ENCODE data around the gene ACAT2. TPM values are rescaled to one million over a fixed set of nuclear protein-coding genes. Genes with fewer than 3 reads are reported as not detected.

ACAT2 gene
- total and polyA plus RNA-seq, 7 donors: 1.8 to 3.0 (median 2.3) TPM

GRCh38 chr6:159756508-159756907 lies 5.3 kb upstream of the ACAT2 start:
- no peak overlapping the region for H3K4me3 ChIP-seq
- ATAC-seq: no peak
- peaks cover 12 to 80% of the 10 kb centered on the region in 2 donors for H3K36me3 ChIP-seq (ENCODE audit: insufficient read depth in 1 of 2, low read depth in 1 of 2)
- no peak overlapping the region for H3K27ac ChIP-seq
- 83 to 89% (median 85%) methylated on average over 4 of the region's 4 CpGs for WGBS, 3 donors
- TF ChIP-seq, protein P1, sequence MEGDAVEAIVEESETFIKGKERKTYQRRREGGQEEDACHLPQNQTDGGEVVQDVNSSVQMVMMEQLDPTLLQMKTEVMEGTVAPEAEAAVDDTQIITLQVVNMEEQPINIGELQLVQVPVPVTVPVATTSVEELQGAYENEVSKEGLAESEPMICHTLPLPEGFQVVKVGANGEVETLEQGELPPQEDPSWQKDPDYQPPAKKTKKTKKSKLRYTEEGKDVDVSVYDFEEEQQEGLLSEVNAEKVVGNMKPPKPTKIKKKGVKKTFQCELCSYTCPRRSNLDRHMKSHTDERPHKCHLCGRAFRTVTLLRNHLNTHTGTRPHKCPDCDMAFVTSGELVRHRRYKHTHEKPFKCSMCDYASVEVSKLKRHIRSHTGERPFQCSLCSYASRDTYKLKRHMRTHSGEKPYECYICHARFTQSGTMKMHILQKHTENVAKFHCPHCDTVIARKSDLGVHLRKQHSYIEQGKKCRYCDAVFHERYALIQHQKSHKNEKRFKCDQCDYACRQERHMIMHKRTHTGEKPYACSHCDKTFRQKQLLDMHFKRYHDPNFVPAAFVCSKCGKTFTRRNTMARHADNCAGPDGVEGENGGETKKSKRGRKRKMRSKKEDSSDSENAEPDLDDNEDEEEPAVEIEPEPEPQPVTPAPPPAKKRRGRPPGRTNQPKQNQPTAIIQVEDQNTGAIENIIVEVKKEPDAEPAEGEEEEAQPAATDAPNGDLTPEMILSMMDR (IDR thresholded peaks at IDR 0.05): no peak
- intact Hi-C loops (cut with DNase I): no loop called here
- peaks cover 13% of the 10 kb centered on the region for H3K4me1 ChIP-seq
- DNase-seq: no peak
- no peaks in the 10 kb centered on the region for H3K27me3 ChIP-seq (ENCODE audit: insufficient read depth in 3 of 3, low read length in 2 of 3)
- no peaks in the 10 kb centered on the region for H3K9me3 ChIP-seq

DNA sequence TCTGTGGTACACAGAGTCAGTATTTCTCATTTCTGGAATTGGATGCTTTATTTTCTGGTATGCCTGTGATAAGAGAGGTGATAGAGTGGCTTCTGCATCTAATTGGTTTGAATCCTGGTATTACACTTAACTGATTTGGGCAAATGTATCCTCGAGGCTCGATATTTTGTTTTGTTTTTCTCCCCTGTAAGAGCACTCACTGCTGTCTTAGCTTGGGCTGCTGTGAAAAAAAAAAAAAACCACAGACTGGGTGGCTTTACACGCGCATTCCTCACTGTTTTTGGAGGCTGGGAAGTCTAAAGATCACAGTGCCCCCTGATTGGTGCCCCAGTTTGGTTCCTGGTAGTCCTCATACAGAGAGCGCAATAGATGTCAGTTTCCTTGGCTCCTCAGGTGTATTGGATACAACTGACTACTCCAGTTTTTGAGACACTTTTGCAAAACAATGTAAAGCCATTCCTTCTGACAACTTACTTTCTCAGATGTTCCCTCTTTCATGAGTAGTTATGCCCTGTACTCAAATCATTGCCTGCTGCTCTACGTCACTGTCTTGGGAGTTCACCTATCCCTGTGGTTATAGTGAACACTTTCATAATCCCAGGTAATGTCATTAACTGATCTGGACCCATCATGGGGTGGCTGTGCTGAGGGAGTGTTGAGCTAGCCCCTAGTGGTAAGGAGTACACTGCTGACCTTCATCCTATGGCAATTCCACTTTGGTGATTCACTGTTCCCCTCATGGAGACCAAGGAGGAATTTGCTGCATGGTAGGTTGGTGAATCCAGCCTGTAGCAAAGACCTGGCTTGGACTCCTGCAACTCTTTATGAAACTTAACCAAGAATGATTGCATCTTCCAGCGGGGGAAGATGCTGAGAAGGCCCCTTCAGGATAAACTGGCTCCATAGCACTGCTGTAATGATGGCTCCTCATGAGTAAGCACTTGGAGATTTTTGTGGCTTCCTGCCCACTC lies 3.5 kb upstream of the ACAT2 start:
- Histone ChIP-seq H3K27me3 (ENCODE audit: insufficient read depth in 3 of 3, low read length in 2 of 3) (no peaks in the 10 kb centered on the region), H3K27ac (no peak overlapping the region)
- intact Hi-C loops (cut with DNase I): no loop called here

DNA sequence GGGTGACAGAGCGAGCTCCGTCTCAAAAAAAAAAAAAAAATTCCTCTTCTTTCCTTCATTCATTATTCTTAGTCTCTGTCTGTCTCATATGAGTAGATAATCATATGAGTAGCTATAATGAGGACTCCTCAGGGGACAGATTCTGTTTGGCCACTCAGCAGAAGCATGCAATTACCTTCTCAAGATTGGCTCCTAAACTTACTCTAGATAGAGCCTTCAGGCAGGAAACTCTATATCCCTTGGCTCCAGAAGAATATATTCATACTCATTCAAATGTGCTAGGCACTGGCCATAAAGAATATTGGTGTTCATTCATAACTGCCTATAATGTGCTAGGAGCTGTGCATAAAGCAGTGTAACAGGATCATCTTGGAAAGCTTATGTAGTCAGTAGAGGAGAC lies 2.2 kb upstream of the ACAT2 start:
- DNase-seq: no peak
- TF ChIP-seq, protein P1 (IDR thresholded peaks at IDR 0.05): no peak
- no peak overlapping the region for H3K4me3 ChIP-seq

More for the DNA sequence above, 3.5 kb upstream of the ACAT2 start:
- WGBS, 3 donors: 88 to 96% (median 91%) methylated on average over 7 of the region's 7 CpGs
- Histone ChIP-seq H3K9me3 (no peaks in the 10 kb centered on the region), H3K36me3 (ENCODE audit: insufficient read depth in 1 of 2, low read depth in 1 of 2) (peaks cover 9 to 63% of the 10 kb centered on the region in 2 donors), H3K4me3 (no peak overlapping the region), H3K4me1 (peaks cover 16% of the 10 kb centered on the region)
- no peak for DNase-seq
- TF ChIP-seq, protein P1 (IDR thresholded peaks at IDR 0.05): no peak
- ATAC-seq: no peak

DNA sequence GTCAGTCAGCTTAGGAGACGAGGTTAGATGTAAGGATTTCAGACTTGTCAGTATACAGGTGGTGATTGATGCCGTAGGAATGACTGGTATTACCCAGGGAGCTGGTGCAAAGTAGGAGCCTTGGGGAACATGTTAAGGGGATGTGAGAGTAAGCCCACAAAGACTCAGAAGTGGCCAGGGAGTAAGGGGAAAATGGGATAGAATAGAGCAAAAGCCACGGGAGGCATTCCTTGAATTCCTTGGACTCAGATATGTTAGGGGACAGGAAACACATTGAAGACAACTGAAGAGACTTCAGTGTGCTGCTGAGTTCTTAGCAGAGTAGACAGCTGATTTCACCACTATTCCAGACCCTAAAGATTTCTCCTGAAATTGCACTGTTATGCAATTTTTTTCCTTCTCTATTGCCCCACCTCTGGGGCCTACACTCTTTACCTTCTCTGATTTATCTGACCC lies 1.2 kb upstream of the ACAT2 start:
- intact Hi-C loops (cut with DNase I): no loop called here

More for the DNA sequence above, 2.2 kb upstream of the ACAT2 start:
- no peak for ATAC-seq
- no peaks in the 10 kb centered on the region for H3K27me3 ChIP-seq (ENCODE audit: insufficient read depth in 3 of 3, low read length in 2 of 3)
- peaks cover 9 to 52% of the 10 kb centered on the region in 2 donors for H3K36me3 ChIP-seq (ENCODE audit: insufficient read depth in 1 of 2, low read depth in 1 of 2)
- WGBS, 3 donors: 60% methylated on average over 2 of the region's 2 CpGs; no CpG with 5 or more reads in 2 of the 3 donors
- no peaks in the 10 kb centered on the region for H3K9me3 ChIP-seq
- intact Hi-C loops (cut with DNase I): no loop called here
- H3K4me1 ChIP-seq: peaks cover 16% of the 10 kb centered on the region
- H3K27ac ChIP-seq: peak overlapping the region; percentile 2

More for the DNA sequence above, 1.2 kb upstream of the ACAT2 start:
- 44 to 57% (median 53%) methylated on average over 3 of the region's 3 CpGs for WGBS, 3 donors
- Histone ChIP-seq H3K27ac (peak overlapping the region; percentile 87), H3K9me3 (no peaks in the 10 kb centered on the region), H3K36me3 (ENCODE audit: insufficient read depth in 1 of 2, low read depth in 1 of 2) (peaks cover 3 to 46% of the 10 kb centered on the region in 2 donors), H3K4me1 (peaks cover 16% of the 10 kb centered on the region), H3K27me3 (ENCODE audit: insufficient read depth in 3 of 3, low read length in 2 of 3) (no peaks in the 10 kb centered on the region), H3K4me3 (peak overlapping the region; percentile 99)
- DNase-seq (no peak), ATAC-seq (no peak)
- TF ChIP-seq, protein P1 (IDR thresholded peaks at IDR 0.05): no peak

All from psoas muscle (tissue), 8 donors.